GM13976 (cell line): ENCODE measurements around the gene ADCK1.
"Not testable (repeated sequence)": the region's sequence is repeated elsewhere in the genome, so short reads cannot be mapped to it uniquely, and the experiment has no call there.

Experiments used
- DNase-seq: peaks from one replicate; pipeline ENCODE4 v3.0.0; 2012; ENCODE audit warnings: low spot score
- CTCF ChIP-seq: IDR thresholded peaks from 2 replicates; pipeline ENCODE4 v1.5.1; 2012; ENCODE audit warnings: borderline replicate concordance, mild to moderate bottlenecking; ENCODE audit not compliant: insufficient read depth; ENCODE audit errors: extremely low read depth, missing control alignments, control extremely low read depth
- in situ Hi-C: fragments of 300-500 bp; cut with MboI; formaldehyde crosslinking; loops from one replicate; pipeline ENCODE4 v1.12.0; 2022; ENCODE audit warnings: low sequenced_read_pairs, mixed read lengths, inconsistent platforms; ENCODE audit not compliant: unreplicated experiment

The ADCK1 gene

DNA sequence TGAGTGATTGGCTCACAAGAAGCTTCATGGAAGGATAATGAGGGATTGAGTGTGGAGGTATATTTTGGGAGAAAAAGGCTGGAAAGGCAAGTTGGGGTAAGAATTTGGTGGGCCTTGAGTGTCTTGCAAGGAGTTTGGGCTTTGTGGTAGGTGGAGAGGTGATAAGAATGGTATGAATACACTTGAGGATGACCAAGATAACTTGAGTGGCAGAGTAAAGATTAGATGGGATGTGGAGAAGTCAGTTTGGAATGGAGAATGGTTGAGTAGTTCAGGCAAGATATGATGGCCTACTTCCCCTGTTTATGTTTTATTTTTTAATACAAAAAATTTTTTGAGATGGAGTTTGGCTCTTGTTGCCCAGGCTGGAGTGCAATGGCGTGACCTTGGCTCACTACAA, 9.1 kb downstream of the ADCK1 start:
- DNase-seq: no peak
- TF ChIP-seq CTCF: no peak
- in situ Hi-C loops: loop anchor here (25.0 kb wide), 1 partner anchor 347 kb away; the partner anchor contains the start of genes AHSA1 and VIPAS39

- DNase-seq: no peak
- no peak for TF ChIP-seq CTCF
- in situ Hi-C loops: loop anchor here (10.0 to 25.0 kb wide), 2 partner anchors 157 to 350 kb away; partner anchors contain the start of genes AHSA1 and VIPAS39
These were observed 12.1 kb downstream of the ADCK1 start for GRCh38 chr14:77812028-77812427.

- in situ Hi-C loops: loop anchor here (10.0 to 25.0 kb wide), 2 partner anchors 158 to 350 kb away; partner anchors contain the start of genes AHSA1 and VIPAS39
- not testable (repeated sequence) for DNase-seq
These were observed 12.8 kb downstream of the ADCK1 start for GRCh38 chr14:77812682-77813081.

DNA sequence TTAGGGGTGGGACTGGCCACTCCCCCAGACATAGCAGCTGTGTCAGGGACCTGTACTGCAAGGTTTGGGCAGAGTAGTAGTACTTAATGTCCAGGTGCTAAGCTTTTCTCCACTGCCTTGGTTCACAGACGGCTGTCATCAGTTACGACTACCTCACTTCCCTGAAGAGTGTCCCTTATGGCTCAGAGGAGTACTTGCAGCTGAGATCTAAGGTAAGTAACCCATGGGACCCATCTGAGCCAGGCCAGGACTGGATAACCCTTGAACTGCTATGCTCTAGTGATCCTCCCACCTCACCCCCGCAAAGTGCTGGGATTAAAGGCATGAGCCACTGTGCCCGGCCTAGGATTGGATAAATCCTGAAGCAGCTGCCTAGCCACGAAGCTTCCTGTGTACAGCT, 22.4 kb downstream of the ADCK1 start:
- in situ Hi-C loops: loop anchor here (25.0 kb wide), 1 partner anchor 360 kb away; the partner anchor contains the start of genes AHSA1 and VIPAS39
- no peak for TF ChIP-seq CTCF
- no peak for DNase-seq

DNA sequence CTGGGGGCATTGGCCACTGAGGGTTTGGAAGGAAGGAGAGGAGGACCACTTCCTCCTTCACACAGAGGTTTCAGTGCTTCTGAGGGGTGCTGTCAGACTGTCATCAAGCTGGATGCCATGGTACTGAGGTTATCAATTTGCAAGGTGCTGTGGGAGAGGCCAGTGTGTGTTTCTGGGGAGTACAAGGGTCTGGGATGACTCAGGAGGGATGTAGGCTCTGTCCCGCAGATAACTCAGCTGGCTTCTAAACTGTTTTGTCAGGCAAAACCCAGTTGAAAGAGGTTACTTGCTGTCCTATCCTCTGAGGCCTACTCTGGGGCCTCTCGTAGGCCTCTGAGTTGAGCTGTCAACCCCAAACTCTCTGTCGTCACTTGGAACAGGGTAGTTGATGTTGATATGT, 22.8 kb downstream of the ADCK1 start:
- no peak for DNase-seq
- TF ChIP-seq CTCF: no peak
- in situ Hi-C loops: loop anchor here (25.0 kb wide), 1 partner anchor 360 kb away; the partner anchor contains the start of genes AHSA1 and VIPAS39

GRCh38 chr14:77823378-77823777, 23.5 kb downstream of the ADCK1 start:
- DNase-seq: no peak
- TF ChIP-seq CTCF: no peak
- in situ Hi-C loops: loop anchor here (25.0 kb wide), 1 partner anchor 361 kb away; the partner anchor contains the start of genes AHSA1 and VIPAS39

DNA sequence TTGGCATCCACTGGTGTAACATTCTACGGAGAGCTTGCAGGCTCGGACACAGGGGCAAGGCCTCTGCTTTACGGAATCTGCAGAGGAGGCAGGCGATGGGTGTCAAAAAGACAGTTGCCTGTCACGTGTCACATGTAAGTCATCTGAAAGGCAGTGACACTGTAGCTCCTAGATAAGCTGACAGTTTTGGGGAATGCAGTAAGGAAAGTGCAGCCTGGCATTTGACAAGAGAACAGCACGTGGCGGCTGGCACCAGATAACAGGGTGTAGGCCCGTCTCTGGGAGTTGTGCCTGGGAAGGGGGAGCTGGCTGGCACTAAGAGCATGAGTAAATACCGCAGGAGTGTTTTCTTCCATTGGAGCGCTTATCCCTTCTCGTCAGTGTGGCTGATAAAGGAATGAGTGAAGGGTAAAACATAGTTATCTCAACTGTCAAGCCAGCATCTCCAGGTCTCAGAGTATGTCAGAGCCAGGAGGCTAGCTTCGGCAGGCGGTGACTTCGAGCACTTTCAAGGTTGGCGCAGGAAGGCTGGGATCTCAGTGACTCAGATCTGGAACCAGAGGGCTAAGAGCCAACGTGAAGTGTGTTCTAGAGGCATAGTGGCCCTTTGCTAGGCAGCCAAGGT, 26.1 kb downstream of the ADCK1 start:
- TF ChIP-seq CTCF: no peak
- in situ Hi-C loops: no loop called here
- DNase-seq: no peak
